Measurements from ENCODE around the gene FAAP20.

FAAP20 gene, protein sequence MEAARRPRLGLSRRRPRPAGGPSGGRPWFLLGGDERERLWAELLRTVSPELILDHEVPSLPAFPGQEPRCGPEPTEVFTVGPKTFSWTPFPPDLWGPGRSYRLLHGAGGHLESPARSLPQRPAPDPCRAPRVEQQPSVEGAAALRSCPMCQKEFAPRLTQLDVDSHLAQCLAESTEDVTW

DNA sequence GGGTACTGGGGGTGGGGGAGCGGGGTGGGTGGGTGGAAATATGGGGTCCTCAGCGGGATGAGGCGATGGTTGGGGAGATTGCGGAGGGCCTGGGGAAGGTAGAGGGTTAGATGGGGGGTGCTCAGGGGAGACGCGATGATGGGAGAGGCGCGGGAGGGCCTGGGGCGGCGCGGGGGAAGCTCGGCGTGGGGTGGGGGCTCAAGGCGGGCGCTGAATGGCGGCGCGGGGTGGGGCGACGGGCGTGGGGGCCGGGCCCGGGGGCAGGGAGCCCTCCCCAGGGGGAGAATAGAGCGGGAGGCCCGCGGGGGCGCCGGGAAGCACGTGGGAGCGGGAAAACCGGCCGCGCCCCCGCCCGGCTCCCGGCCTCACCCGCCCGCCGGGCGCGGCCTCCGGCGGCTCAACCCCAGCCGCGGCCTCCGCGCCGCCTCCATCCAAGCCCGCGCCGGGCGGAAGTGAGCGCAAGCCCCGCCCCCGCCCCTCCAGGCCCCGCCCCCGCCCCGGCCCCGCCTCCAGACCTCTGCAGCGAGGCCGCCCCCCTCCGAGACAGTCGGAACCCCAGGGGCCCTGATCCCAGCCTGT lies at the start of gene FAAP20:
Gene FAAP20 (minus strand): TSS at position 454 of the 579 bp plus-strand sequence. CDS start 23 bp downstream, at position 431.
- H3K27ac ChIP-seq (ENCODE audit: low read length): peak within 1 kb of the TSS; percentile 86
- peaks cover 20 to 60% of the 10 kb centered on the region in 2 donors for H3K4me1 ChIP-seq (ENCODE audit: control insufficient read depth in 1 of 2, insufficient read depth in 2 of 2, low read length in 2 of 2)
- H3K4me3 ChIP-seq (ENCODE audit: low read depth in 1 of 2, low read length in 2 of 2): peak within 1 kb of the TSS; percentile 71 to 72
- no peaks in the 10 kb centered on the region for H3K9me3 ChIP-seq (ENCODE audit: control insufficient read depth in 1 of 2, low read length in 2 of 2)
- H3K36me3 ChIP-seq (ENCODE audit: control insufficient read depth in 1 of 2, insufficient read depth in 2 of 2, low read length in 2 of 2): no peaks in the 10 kb centered on the region
- H3K27me3 ChIP-seq (ENCODE audit: low read depth, low read length): no peaks in the 10 kb centered on the region

DNA sequence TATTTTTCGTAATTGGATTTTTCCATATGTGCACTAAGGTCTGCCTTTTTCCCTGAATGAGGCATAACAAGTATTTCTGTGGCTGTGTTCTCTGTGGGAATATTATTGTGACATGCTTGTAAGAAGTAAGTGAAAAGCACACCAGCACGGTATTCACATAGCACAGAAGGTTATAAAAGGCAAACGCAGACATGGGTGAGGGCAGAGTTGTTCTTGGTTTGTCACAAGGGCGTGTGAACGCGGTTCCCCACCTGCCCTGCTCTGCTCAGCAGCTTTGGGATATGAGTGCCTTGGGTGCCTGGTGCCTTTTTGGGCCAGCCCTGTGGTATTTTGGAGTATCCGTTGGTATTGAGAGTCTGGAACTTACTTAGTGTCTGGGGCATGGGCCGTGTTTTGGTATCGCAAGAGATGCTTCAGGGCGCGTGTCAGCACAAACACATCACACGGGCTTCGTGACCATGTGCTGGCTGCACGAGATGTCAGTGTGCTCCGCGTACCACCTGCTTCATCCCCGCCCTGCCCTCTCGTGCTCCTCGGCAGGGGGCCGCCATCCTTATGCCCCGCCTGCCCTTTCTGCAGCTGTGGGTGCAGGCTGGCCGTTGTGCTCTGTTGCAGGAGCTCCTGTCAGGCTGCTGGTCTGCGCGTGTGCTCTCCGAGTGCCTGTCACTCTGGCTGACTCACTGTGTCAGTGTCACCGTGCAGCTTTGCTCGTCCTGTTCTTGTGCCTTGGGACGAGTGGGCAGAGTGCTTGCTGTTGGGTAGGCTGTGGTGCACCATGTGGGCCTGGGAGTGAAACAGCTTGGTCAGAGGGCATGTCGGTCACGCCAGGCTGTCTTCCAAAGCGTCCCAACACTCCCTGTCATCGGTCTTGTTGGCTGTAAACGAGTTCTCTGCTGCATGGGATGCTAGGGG lies 48.5 kb upstream of the FAAP20 start:
- no peaks in the 10 kb centered on the region for H3K27me3 ChIP-seq (ENCODE audit: low read depth, low read length)
- H3K9me3 ChIP-seq (ENCODE audit: control insufficient read depth in 1 of 2, low read length in 2 of 2): no peaks in the 10 kb centered on the region
- H3K36me3 ChIP-seq (ENCODE audit: control insufficient read depth in 1 of 2, insufficient read depth in 2 of 2, low read length in 2 of 2): peaks cover 3 to 4% of the 10 kb centered on the region in 2 donors
- no peak overlapping the region for H3K27ac ChIP-seq (ENCODE audit: low read length)
- peaks cover 26 to 83% of the 10 kb centered on the region in 2 donors for H3K4me1 ChIP-seq (ENCODE audit: control insufficient read depth in 1 of 2, insufficient read depth in 2 of 2, low read length in 2 of 2)
- no peak overlapping the region for H3K4me3 ChIP-seq (ENCODE audit: low read depth in 1 of 2, low read length in 2 of 2)

DNA sequence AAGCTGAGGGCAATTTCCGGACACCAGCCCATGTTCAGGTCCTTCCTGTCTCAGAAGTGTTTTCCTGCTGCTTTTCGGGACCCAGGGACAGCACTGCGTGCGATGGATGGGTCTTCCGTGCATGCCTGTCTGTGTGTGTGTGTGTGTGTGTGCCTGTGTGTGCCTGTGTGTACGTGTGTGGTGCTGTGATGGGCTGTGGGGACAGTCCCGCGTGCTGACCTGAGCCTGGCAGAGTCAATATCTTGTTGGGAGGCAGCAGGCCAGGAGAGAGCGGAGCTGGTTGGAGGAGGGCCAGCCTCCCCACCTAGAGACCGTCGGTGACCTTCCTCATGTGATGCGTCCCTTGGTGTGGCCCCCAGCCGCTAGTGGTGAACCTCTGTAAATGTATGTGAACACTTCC lies 47.2 kb upstream of the FAAP20 start:
- Histone ChIP-seq H3K27ac (ENCODE audit: low read length) (no peak overlapping the region), H3K4me3 (ENCODE audit: low read depth in 1 of 2, low read length in 2 of 2) (no peak overlapping the region), H3K4me1 (ENCODE audit: control insufficient read depth in 1 of 2, insufficient read depth in 2 of 2, low read length in 2 of 2) (peaks cover 32 to 83% of the 10 kb centered on the region in 2 donors), H3K27me3 (ENCODE audit: low read depth, low read length) (no peaks in the 10 kb centered on the region), H3K9me3 (ENCODE audit: control insufficient read depth in 1 of 2, low read length in 2 of 2) (no peaks in the 10 kb centered on the region), H3K36me3 (ENCODE audit: control insufficient read depth in 1 of 2, insufficient read depth in 2 of 2, low read length in 2 of 2) (peaks cover 3 to 4% of the 10 kb centered on the region in 2 donors)

DNA sequence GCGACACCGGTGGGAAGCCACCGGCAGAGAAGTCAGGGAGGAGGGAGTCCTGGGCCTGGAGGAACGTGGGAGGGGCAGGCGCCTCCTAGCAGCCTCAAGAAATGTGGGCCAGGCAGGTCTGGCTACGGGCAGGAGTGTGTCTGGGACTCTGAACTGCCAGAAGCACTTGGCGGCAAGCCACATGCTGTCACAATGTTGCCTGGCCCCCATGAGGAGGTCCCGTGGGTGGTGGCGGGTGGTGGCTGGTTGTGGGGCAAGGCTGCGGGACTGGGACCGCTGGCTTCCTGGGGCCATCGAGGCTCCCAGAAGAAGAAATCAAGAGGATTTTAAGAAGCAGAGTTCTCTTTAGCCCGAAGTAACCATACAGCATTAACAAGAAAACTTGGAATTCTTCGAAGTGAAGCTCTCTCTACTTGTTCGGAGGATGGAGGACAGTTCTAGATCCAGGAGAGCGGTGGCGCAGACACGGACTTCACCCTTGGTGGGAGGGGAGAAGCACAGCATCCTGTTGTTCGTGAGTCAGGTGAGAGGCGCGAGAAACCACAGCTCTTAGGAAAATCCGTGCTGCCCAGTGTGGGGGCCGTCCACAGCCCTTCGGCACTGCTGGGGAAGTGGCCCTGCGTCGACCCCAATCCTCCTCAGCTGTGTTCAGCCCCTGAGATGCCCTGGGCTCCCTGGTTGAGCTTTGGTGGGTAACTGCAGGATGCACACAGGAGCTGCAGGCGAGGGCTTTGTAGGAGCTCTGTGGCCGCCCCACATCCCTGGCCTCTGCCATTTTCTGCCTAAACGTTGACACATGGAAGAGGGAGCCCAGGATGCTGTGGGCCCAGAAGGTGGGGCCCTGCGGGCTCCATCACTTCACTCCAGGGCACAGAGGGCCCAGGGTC lies 45.9 kb upstream of the FAAP20 start:
- H3K27ac ChIP-seq (ENCODE audit: low read length): peak overlapping the region; percentile 14
- peaks cover 28 to 83% of the 10 kb centered on the region in 2 donors for H3K4me1 ChIP-seq (ENCODE audit: control insufficient read depth in 1 of 2, insufficient read depth in 2 of 2, low read length in 2 of 2)

DNA sequence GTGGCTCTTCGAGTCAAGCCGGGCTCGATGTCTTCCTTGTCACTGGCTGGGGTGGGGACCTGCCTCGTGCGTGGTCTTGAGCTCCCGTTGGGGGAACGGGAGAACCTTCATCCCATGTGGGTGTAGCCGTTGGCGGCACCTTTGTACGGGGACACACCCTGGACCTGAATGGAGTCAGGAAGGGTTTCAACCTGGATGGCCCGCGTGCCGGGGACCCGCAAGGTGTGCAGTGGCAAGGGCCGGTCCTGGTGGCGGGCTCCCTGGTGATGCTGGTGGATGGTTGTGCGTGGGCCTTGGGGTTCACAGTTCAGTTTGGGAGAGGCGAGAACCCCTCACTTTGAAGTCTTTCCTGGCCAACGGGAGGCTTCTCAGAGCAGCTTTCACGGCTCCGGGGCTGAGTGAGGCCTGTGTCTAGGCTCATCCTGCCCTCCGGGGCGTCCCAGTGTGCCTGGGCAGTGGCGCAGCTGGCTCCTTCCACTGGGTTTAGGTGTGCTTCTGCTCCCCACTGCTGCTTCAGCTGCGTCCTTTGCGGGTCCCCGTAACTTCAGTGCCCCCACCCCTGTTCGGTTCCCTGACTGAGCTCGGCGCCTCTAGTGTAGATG lies 44.9 kb upstream of the FAAP20 start:
- H3K9me3 ChIP-seq (ENCODE audit: control insufficient read depth in 1 of 2, low read length in 2 of 2): no peaks in the 10 kb centered on the region
- H3K4me1 ChIP-seq (ENCODE audit: control insufficient read depth in 1 of 2, insufficient read depth in 2 of 2, low read length in 2 of 2): peaks cover 28 to 86% of the 10 kb centered on the region in 2 donors
- peak overlapping the region; percentile 14 for H3K27ac ChIP-seq (ENCODE audit: low read length)
- no peaks in the 10 kb centered on the region for H3K27me3 ChIP-seq (ENCODE audit: low read depth, low read length)
- peaks cover 3 to 4% of the 10 kb centered on the region in 2 donors for H3K36me3 ChIP-seq (ENCODE audit: control insufficient read depth in 1 of 2, insufficient read depth in 2 of 2, low read length in 2 of 2)
- H3K4me3 ChIP-seq (ENCODE audit: low read depth in 1 of 2, low read length in 2 of 2): peak overlapping the region in 1 of 2 donors; percentile 26

More for the DNA sequence above, 45.9 kb upstream of the FAAP20 start:
- Histone ChIP-seq H3K9me3 (ENCODE audit: control insufficient read depth in 1 of 2, low read length in 2 of 2) (no peaks in the 10 kb centered on the region), H3K27me3 (ENCODE audit: low read depth, low read length) (no peaks in the 10 kb centered on the region), H3K4me3 (ENCODE audit: low read depth in 1 of 2, low read length in 2 of 2) (peak overlapping the region in 1 of 2 donors; percentile 26), H3K36me3 (ENCODE audit: control insufficient read depth in 1 of 2, insufficient read depth in 2 of 2, low read length in 2 of 2) (peaks cover 3 to 4% of the 10 kb centered on the region in 2 donors)

DNA sequence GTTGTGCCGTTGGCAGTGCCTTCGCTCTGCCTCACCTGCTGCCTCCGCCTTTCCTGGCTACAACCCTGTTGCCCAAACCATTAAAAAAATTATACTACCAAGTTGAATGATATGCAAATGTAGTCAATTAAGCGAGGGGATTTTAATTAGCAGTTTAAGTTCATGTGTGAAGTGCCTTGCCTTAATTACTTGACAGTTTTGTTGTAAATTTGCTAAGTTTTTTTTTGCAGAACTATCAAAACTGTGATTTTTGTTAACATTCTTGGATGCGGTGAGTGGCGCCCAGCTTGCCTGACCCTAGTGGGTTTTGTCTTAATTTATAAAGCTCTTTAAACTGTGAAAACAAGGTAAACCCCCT lies 44.4 kb upstream of the FAAP20 start:
- no peaks in the 10 kb centered on the region for H3K27me3 ChIP-seq (ENCODE audit: low read depth, low read length)
- H3K36me3 ChIP-seq (ENCODE audit: control insufficient read depth in 1 of 2, insufficient read depth in 2 of 2, low read length in 2 of 2): peaks cover 3 to 4% of the 10 kb centered on the region in 2 donors
- H3K4me1 ChIP-seq (ENCODE audit: control insufficient read depth in 1 of 2, insufficient read depth in 2 of 2, low read length in 2 of 2): peaks cover 31 to 91% of the 10 kb centered on the region in 2 donors
- H3K27ac ChIP-seq (ENCODE audit: low read length): no peak overlapping the region
- no peaks in the 10 kb centered on the region for H3K9me3 ChIP-seq (ENCODE audit: control insufficient read depth in 1 of 2, low read length in 2 of 2)
- H3K4me3 ChIP-seq (ENCODE audit: low read depth in 1 of 2, low read length in 2 of 2): no peak overlapping the region

DNA sequence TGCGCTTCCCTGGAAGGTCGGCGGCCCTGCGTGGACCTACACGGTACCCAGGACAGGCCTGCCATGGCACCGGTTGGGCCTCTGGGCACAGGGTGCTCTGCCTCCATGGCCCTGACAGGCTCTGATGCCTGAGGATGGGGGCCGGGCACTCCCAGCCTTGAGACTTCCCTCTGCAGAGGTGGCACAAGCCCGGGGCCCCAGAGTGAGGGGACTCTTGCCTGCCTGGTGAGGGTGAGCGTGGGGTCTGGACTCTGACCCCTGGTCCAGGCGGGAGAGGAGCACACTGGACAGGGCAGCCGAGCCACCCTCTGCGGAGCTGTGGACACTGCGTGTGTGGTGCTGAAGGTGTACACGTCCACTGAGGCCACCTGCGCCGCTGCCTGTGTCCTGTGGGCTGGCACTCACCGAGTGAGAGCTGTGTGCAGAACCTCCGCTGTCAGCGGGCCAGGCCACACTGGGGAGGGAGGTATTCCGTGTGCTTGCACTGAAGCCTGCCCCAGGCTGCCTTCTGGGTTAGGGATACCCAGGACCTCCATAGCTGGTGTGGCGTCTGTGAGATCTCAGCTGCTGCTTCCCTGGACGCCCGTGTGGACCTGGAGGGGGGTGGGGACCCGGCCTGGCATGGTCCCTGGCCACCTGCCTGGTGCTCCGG lies 43.9 kb upstream of the FAAP20 start:
- H3K4me1 ChIP-seq (ENCODE audit: control insufficient read depth in 1 of 2, insufficient read depth in 2 of 2, low read length in 2 of 2): peaks cover 36 to 95% of the 10 kb centered on the region in 2 donors
- no peak overlapping the region for H3K27ac ChIP-seq (ENCODE audit: low read length)

DNA sequence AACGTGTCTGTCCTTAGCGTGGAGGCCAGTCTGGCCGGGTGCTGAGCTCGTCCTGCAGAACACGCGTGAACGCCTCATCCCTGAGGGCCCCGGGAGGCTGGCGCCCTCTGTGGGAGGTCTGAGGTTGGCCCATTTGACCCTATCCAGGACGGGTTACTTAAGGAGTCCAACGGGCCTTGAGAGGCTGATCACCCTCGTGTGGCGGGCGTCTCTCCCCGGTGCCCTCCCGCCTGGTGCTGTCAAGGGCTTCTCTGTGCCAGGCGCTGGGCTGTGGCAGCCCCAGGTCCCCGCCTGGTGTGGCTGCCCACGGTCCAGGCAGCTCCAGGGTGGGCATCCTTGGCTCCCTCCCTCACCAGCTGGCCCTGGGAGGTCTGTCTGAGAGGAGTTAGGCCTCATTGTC lies 43.2 kb upstream of the FAAP20 start:
- peaks cover 0 to 3% of the 10 kb centered on the region in 2 donors for H3K36me3 ChIP-seq (ENCODE audit: control insufficient read depth in 1 of 2, insufficient read depth in 2 of 2, low read length in 2 of 2)
- H3K27ac ChIP-seq (ENCODE audit: low read length): peak overlapping the region; percentile 14
- H3K9me3 ChIP-seq (ENCODE audit: control insufficient read depth in 1 of 2, low read length in 2 of 2): no peaks in the 10 kb centered on the region
- no peaks in the 10 kb centered on the region for H3K27me3 ChIP-seq (ENCODE audit: low read depth, low read length)
- H3K4me3 ChIP-seq (ENCODE audit: low read depth in 1 of 2, low read length in 2 of 2): no peak overlapping the region
- H3K4me1 ChIP-seq (ENCODE audit: control insufficient read depth in 1 of 2, insufficient read depth in 2 of 2, low read length in 2 of 2): peaks cover 38 to 95% of the 10 kb centered on the region in 2 donors

More for the DNA sequence above, 43.9 kb upstream of the FAAP20 start:
- no peaks in the 10 kb centered on the region for H3K27me3 ChIP-seq (ENCODE audit: low read depth, low read length)
- H3K9me3 ChIP-seq (ENCODE audit: control insufficient read depth in 1 of 2, low read length in 2 of 2): no peaks in the 10 kb centered on the region
- no peak overlapping the region for H3K4me3 ChIP-seq (ENCODE audit: low read depth in 1 of 2, low read length in 2 of 2)
- peaks cover 3% of the 10 kb centered on the region in 2 donors for H3K36me3 ChIP-seq (ENCODE audit: control insufficient read depth in 1 of 2, insufficient read depth in 2 of 2, low read length in 2 of 2)

DNA sequence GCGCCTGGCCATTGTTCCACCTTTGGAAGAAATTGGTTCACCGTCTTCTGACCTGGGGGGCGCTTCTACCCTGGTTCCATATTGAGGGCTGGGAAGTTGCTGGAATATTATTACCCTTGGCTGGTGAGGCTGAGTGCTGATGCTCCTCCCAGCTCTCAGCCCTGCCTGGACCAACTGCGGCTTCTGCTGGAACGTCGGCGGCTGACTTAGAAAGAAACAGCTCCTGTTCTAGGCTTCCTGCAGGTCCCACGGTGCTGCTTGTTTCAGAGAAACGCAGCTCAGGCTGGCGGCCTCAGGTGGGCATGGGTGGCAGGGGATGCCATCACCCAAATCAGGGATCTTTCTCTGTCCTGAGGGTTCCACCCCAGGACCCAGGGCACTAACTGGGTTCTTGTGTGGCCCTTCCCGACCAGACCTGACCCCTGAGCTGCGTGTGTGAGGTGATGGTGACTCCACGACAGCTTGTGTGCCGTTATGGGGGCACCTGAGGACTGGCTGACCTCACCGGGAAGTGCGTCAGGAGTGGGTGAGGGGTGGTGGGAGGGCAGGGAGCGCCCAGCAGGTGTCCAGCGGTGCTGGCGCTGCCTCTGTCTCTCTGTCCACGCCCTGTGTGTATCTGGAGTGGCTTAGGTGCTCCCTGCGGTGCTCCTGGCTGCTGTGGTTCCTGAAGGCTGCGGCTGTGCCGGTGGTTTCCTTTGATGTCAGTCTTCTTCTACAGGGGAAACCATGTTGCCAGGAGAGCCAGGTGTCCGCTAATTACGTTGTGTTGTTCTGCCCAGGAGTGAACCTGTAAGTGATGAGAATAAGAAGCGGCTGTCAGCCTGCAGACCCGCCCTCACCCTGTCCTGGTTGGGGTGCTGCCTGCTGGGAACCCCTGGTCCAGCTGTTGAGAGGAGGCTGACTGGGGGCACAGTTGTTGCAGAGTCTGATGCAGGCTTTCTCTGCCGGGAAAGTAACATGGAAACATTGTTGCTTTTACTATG lies 42.4 kb upstream of the FAAP20 start:
- H3K4me3 ChIP-seq (ENCODE audit: low read depth in 1 of 2, low read length in 2 of 2): no peak overlapping the region
- H3K27me3 ChIP-seq (ENCODE audit: low read depth, low read length): no peaks in the 10 kb centered on the region
- H3K9me3 ChIP-seq (ENCODE audit: control insufficient read depth in 1 of 2, low read length in 2 of 2): no peaks in the 10 kb centered on the region
- peak overlapping the region; percentile 14 for H3K27ac ChIP-seq (ENCODE audit: low read length)
- H3K36me3 ChIP-seq (ENCODE audit: control insufficient read depth in 1 of 2, insufficient read depth in 2 of 2, low read length in 2 of 2): peaks cover 0 to 3% of the 10 kb centered on the region in 2 donors
- H3K4me1 ChIP-seq (ENCODE audit: control insufficient read depth in 1 of 2, insufficient read depth in 2 of 2, low read length in 2 of 2): peaks cover 41 to 96% of the 10 kb centered on the region in 2 donors

Data from muscle layer of duodenum (tissue), 2 donors.